ENCODE measurements around the gene ZNF500. TPM values are rescaled to one million over a fixed set of nuclear protein-coding genes. Genes with fewer than 3 reads are reported as not detected.

ZNF500 gene
- total RNA-seq, 3 donors from 2014 or later (not counting 1 experiment from before 2014, with no cell fraction given): 11.4 to 20.3 (median 13.0) TPM

GRCh38 chr16:4703906-4704305 lies 63.1 kb downstream of the ZNF500 start:
- H3K4me1 ChIP-seq (ENCODE audit: control insufficient read depth, insufficient read depth, low read length): peaks cover 14% of the 10 kb centered on the region
- Mint-ChIP-seq H3K4me3 (no peak overlapping the region), H3K36me3 (peaks cover 7% of the 10 kb centered on the region), H3K27me3 (ENCODE audit: low read depth in 2 of 2) (no peaks in the 10 kb centered on the region), H3K27ac (no peak overlapping the region), H3K9me3 (no peaks in the 10 kb centered on the region), H3K4me1 (peaks cover 0 to 4% of the 10 kb centered on the region in 2 donors)
- TF ChIP-seq CTCF (IDR thresholded peaks at IDR 0.05): no peak
- H3K36me3 ChIP-seq (ENCODE audit: control insufficient read depth, insufficient read depth, low read length): peaks cover 30% of the 10 kb centered on the region
- WGBS (ENCODE audit: insufficient coverage): 56% methylated on average over 7 of the region's 7 CpGs
- no peaks in the 10 kb centered on the region for H3K27me3 ChIP-seq (ENCODE audit: control insufficient read depth, insufficient read depth, low read length)
- no peak overlapping the region for H3K4me3 ChIP-seq (ENCODE audit: low read length)
- no peaks in the 10 kb centered on the region for H3K9me3 ChIP-seq (ENCODE audit: control insufficient read depth, insufficient read depth, low read length)
- no peak for DNase-seq
- no peak overlapping the region for H3K27ac ChIP-seq (ENCODE audit: low read length)
- intact Hi-C loops (cut with micrococcal nuclease): no loop called here
- ATAC-seq: no peak

GRCh38 chr16:4702466-4702808 lies 64.5 kb downstream of the ZNF500 start:
- Histone ChIP-seq H3K9me3 (ENCODE audit: control insufficient read depth, insufficient read depth, low read length) (no peaks in the 10 kb centered on the region), H3K4me3 (ENCODE audit: low read length) (no peak overlapping the region), H3K36me3 (ENCODE audit: control insufficient read depth, insufficient read depth, low read length) (peaks cover 38% of the 10 kb centered on the region), H3K27ac (ENCODE audit: low read length) (no peak overlapping the region), H3K27me3 (ENCODE audit: control insufficient read depth, insufficient read depth, low read length) (no peaks in the 10 kb centered on the region), H3K4me1 (ENCODE audit: control insufficient read depth, insufficient read depth, low read length) (peaks cover 14% of the 10 kb centered on the region)
- Mint-ChIP-seq H3K36me3 (peaks cover 7% of the 10 kb centered on the region), H3K27ac (no peak overlapping the region), H3K4me1 (peaks cover 0 to 4% of the 10 kb centered on the region in 2 donors), H3K27me3 (ENCODE audit: low read depth in 2 of 2) (no peaks in the 10 kb centered on the region), H3K4me3 (no peak overlapping the region), H3K9me3 (no peaks in the 10 kb centered on the region)
- no peak for DNase-seq
- intact Hi-C loops (cut with micrococcal nuclease): no loop called here
- ATAC-seq: no peak
- WGBS (ENCODE audit: insufficient coverage): 66% methylated on average over 7 of the region's 7 CpGs
- TF ChIP-seq CTCF (IDR thresholded peaks at IDR 0.05): no peak

- no peaks in the 10 kb centered on the region for H3K9me3 ChIP-seq (ENCODE audit: control insufficient read depth, insufficient read depth, low read length)
- peaks cover 14% of the 10 kb centered on the region for H3K4me1 ChIP-seq (ENCODE audit: control insufficient read depth, insufficient read depth, low read length)
- no peaks in the 10 kb centered on the region for H3K9me3 Mint-ChIP-seq
- no peak overlapping the region for H3K27ac ChIP-seq (ENCODE audit: low read length)
- TF ChIP-seq CTCF (IDR thresholded peaks at IDR 0.05): no peak
- H3K27ac Mint-ChIP-seq: no peak overlapping the region
- ATAC-seq: no peak
- no peaks in the 10 kb centered on the region for H3K27me3 ChIP-seq (ENCODE audit: control insufficient read depth, insufficient read depth, low read length)
- H3K36me3 ChIP-seq (ENCODE audit: control insufficient read depth, insufficient read depth, low read length): peaks cover 41% of the 10 kb centered on the region
- no peak overlapping the region for H3K4me3 ChIP-seq (ENCODE audit: low read length)
- 95% methylated on average over 17 of the region's 17 CpGs for WGBS (ENCODE audit: insufficient coverage)
- intact Hi-C loops (cut with micrococcal nuclease): no loop called here
- H3K27me3 Mint-ChIP-seq (ENCODE audit: low read depth in 2 of 2): no peaks in the 10 kb centered on the region
- H3K36me3 Mint-ChIP-seq: peaks cover 4% of the 10 kb centered on the region
- H3K4me1 Mint-ChIP-seq: peaks cover 0 to 4% of the 10 kb centered on the region in 2 donors
- H3K4me3 Mint-ChIP-seq: no peak overlapping the region
- DNase-seq: no peak
Observed at GRCh38 chr16:4701791-4702465, 65.0 kb downstream of the ZNF500 start.

All from natural killer cell (primary cell).